A549 (cell line): ENCODE measurements around the gene NPNT. TPM values are rescaled to one million over a fixed set of nuclear protein-coding genes. Genes with fewer than 3 reads are reported as not detected.

Source experiments
- ATAC-seq, 2 experiments: fragments of 200-7000 bp in 1 of 2; fragments of >200 bp in 1 of 2; cut with Nextera tagmentation in 1 of 2; cut with Tn5 transposase in 1 of 2; 3 replicates each; pipeline versions ENCODE4 v1.8.0 to v1.9.1; 2018 to 2020; ENCODE audit warnings: mild to moderate bottlenecking in 1 of 2, moderate library complexity in 1 of 2
- CTCF ChIA-PET: fragments of 300-600 bp; sonication (Branson Sonifier 250); formaldehyde crosslinking; extraction: SDS; loops from one replicate; lab custom pipeline; 2021; ENCODE audit warnings: antibody characterized with exemption, inconsistent platforms; lab: Yijun Ruan, JAX
- POLR2A ChIA-PET: fragments of 350-600 bp; formaldehyde crosslinking; extraction: SDS; loops from one replicate; lab custom pipeline; 2021; ENCODE audit warnings: antibody characterized with exemption, inconsistent platforms; lab: Yijun Ruan, JAX
- DNase-seq, 2 experiments: peaks; one replicate each; pipeline versions ENCODE4 v3.0.0 to v3.0.0-alpha.2; 2011 to 2016; ENCODE audit warnings: low read depth in 1 of 2, low spot score in 1 of 2
- FAIRE-seq: peaks from 2 replicates; lab custom pipeline; 2011; peaks lifted over from hg19 to GRCh38; lab: Jason Lieb, UNC
- H3K27ac ChIP-seq, 2 experiments: fragments of >200 bp; sonication (Bioruptor Twin); formaldehyde crosslinking; 3 replicates each; pipeline ENCODE4 v1.5.1; 2016 to 2017
- H3K4me1 ChIP-seq: fragments of >200 bp; sonication (Bioruptor Twin); formaldehyde crosslinking; 3 replicates; pipeline ENCODE4 v1.6.1; 2016
- H3K4me2 ChIP-seq: fragments of >200 bp; sonication (Bioruptor Twin); formaldehyde crosslinking; 3 replicates; pipeline ENCODE4 v1.6.1; 2016
- H3K4me3 ChIP-seq: fragments of >200 bp; sonication (Bioruptor Twin); formaldehyde crosslinking; 3 replicates; pipeline ENCODE4 v1.5.1; 2016
- H3K9me3 ChIP-seq: fragments of >200 bp; sonication (Bioruptor Twin); formaldehyde crosslinking; 3 replicates; pipeline ENCODE4 v1.6.1; 2016
- CEBPB ChIP-seq, 2 experiments: fragments of >200 bp in 1 of 2; sonication (Bioruptor Twin) in 1 of 2; formaldehyde crosslinking in 1 of 2; IDR thresholded peaks; 2 replicates each; pipeline ENCODE4 v1.6.1; 2012 to 2016
- EP300 ChIP-seq, 2 experiments: fragments of >200 bp; sonication (Bioruptor Twin); formaldehyde crosslinking; IDR thresholded peaks; 2 replicates in 1 of 2; 3 replicates in 1 of 2; pipeline ENCODE4 v1.6.1; 2016 to 2017
- KDM5A ChIP-seq: fragments of 200-600 bp; sonication (generic); IDR thresholded peaks from 2 replicates; pipeline ENCODE4 v1.6.1; 2016; ENCODE audit warnings: antibody characterized with exemption, mild to moderate bottlenecking
- MAZ ChIP-seq: fragments of 150-350 bp; IDR thresholded peaks from 2 replicates; pipeline ENCODE4 v1.6.1; 2014; ENCODE audit warnings: antibody characterized with exemption, low read depth, low read length, borderline replicate concordance
- MYC ChIP-seq: IDR thresholded peaks from 2 replicates; pipeline ENCODE4 v1.6.1; 2012; ENCODE audit warnings: mild to moderate bottlenecking, inconsistent platforms, low read length, improper control_type of control experiment, borderline replicate concordance
- NR3C1 ChIP-seq: fragments of >200 bp; sonication (Bioruptor Twin); formaldehyde crosslinking; IDR thresholded peaks from 3 replicates; pipeline ENCODE4 v1.6.1; 2017
- TP53 ChIP-seq: fragments of 250-450 bp; sonication (Bioruptor Pico); IDR thresholded peaks from 2 replicates; pipeline ENCODE4 v1.5.0; 2021; ENCODE audit warnings: mild to moderate bottlenecking, moderate library complexity
- ZNF302 ChIP-seq: fragments of 250-450 bp; sonication (Bioruptor Pico); IDR thresholded peaks from 2 replicates; pipeline ENCODE4 v1.9.0; 2021; ENCODE audit warnings: inconsistent platforms, mild to moderate bottlenecking, moderate library complexity
- ZSCAN20 ChIP-seq: fragments of 250-450 bp; sonication (Bioruptor Pico); IDR thresholded peaks from 2 replicates; pipeline ENCODE4 v1.8.0; 2022; ENCODE audit warnings: mild to moderate bottlenecking, moderate library complexity
- WGBS: methylation state at CpG from one replicate; pipeline ENCODE4 v1.1.6; 2017; ENCODE audit errors: missing lambda C conversion rate; 5-methylcytosine and 5-hydroxymethylcytosine counted together
- polyA plus RNA-seq, 4 experiments: library from polyadenylated mRNA; depleted of rRNA in 3 of 4; stranded (reverse); fragments of >200 nt; fragmentation: RNase III in 1 of 4; extraction: RNeasy Plus Mini Kit Qiagen cat#74134 plus additional on column Dnase treatment in 1 of 4; gene quantifications; 2 replicates in 3 of 4; 3 replicates in 1 of 4; pipeline ENCODE4 v1.2.3, GENCODE V29; 2011 to 2017
- TF ChIP-seq, protein P1 (sequence below): IDR thresholded peaks from 2 replicates; pipeline ENCODE4 v1.6.1; 2012; ENCODE audit warnings: low read depth, borderline replicate concordance
- TF ChIP-seq, protein P2 (sequence below): fragments of 250-450 bp; sonication (Bioruptor Pico); IDR thresholded peaks from 2 replicates; pipeline ENCODE4 v1.5.0; 2021; ENCODE audit warnings: mild to moderate bottlenecking, moderate library complexity, borderline replicate concordance
- TF ChIP-seq, protein P3 (sequence below): fragments of 150-350 bp; IDR thresholded peaks from 2 replicates; pipeline ENCODE4 v1.6.1; 2014; ENCODE audit warnings: low read depth, mild to moderate bottlenecking, low read length
- TF ChIP-seq, protein P4 (sequence below): fragments of >200 bp; sonication (Bioruptor Twin); formaldehyde crosslinking; IDR thresholded peaks from 2 replicates; pipeline ENCODE4 v1.6.1; 2016

NPNT gene
- polyA plus RNA-seq, 2 of the 4 experiments (the other 2 are of a cell fraction): 0.32 to 0.56 TPM

DNA sequence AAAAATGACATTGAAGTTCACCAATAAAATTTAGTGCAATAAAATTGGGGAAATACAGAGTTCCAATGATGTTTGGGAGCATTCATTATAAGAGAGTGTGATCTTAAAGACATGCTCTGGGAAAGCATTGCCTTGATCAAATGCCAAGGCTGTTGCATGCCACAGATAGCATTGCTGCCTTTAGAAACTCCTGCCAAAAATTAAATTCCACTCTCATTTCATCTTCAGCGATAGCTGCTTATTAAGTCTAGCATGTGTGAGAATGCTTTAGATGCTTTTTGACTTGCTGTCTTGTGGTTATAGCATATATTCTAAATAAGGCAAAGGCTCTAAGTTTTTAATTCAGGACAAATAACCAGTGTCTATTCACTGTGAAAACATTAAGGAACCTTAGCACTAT lies 49.3 kb downstream of the NPNT start:
- WGBS: 74% methylated on average over 1 of the region's 1 CpG
- POLR2A ChIA-PET: no interaction called here
- ATAC-seq (no peak), FAIRE-seq (no peak), DNase-seq (no peak)
- CTCF ChIA-PET: no interaction called here
- no peaks in the 10 kb centered on the region for H3K4me1 ChIP-seq
- TF ChIP-seq MYC (no peak), ZSCAN20 (no peak), CEBPB (IDR thresholded peaks at IDR 0.05) (no peak), ZNF302 (CRISPR knock-in tag) (no peak)
- TF ChIP-seq, protein P1, sequence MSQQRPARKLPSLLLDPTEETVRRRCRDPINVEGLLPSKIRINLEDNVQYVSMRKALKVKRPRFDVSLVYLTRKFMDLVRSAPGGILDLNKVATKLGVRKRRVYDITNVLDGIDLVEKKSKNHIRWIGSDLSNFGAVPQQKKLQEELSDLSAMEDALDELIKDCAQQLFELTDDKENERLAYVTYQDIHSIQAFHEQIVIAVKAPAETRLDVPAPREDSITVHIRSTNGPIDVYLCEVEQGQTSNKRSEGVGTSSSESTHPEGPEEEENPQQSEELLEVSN: no peak
- TF ChIP-seq, protein P2, sequence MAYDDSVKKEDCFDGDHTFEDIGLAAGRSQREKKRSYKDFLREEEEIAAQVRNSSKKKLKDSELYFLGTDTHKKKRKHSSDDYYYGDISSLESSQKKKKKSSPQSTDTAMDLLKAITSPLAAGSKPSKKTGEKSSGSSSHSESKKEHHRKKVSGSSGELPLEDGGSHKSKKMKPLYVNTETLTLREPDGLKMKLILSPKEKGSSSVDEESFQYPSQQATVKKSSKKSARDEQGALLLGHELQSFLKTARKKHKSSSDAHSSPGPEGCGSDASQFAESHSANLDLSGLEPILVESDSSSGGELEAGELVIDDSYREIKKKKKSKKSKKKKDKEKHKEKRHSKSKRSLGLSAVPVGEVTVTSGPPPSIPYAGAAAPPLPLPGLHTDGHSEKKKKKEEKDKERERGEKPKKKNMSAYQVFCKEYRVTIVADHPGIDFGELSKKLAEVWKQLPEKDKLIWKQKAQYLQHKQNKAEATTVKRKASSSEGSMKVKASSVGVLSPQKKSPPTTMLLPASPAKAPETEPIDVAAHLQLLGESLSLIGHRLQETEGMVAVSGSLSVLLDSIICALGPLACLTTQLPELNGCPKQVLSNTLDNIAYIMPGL (CRISPR knock-in tag): no peak
- H3K9me3 ChIP-seq: no peaks in the 10 kb centered on the region
- H3K4me3 ChIP-seq: no peak overlapping the region
- H3K4me2 ChIP-seq: no peak overlapping the region
- H3K27ac ChIP-seq: no peak overlapping the region

DNA sequence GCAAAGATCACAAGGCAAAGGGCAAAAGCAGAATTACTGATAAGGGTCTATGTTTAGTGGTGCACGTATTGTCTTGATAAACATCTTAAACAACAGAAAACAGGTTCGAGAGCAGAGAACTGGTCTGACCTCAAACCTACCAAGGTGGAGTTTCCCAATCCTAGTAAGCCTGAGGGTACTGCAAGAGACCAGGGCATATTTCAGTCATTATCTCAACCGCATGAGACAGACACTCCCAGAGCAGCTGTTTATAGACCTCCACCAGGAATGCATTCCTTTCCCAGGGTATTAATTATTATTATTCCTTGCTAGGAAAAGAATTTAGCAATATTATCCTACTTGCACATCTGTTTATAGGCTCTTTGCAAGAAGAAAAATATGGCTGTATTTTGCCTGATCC lies 51.5 kb downstream of the NPNT start:
- Histone ChIP-seq H3K4me3 (no peak overlapping the region), H3K4me2 (no peak overlapping the region), H3K27ac (no peak overlapping the region), H3K9me3 (no peaks in the 10 kb centered on the region), H3K4me1 (no peaks in the 10 kb centered on the region)
- ATAC-seq (no peak), FAIRE-seq (no peak), DNase-seq (no peak)
- 45% methylated on average over 3 of the region's 3 CpGs for WGBS
- ChIA-PET POLR2A (no interaction called here), CTCF (no interaction called here)
- TF ChIP-seq EP300 (IDR thresholded peaks at IDR 0.05) (no peak), TP53 (no peak)

DNA sequence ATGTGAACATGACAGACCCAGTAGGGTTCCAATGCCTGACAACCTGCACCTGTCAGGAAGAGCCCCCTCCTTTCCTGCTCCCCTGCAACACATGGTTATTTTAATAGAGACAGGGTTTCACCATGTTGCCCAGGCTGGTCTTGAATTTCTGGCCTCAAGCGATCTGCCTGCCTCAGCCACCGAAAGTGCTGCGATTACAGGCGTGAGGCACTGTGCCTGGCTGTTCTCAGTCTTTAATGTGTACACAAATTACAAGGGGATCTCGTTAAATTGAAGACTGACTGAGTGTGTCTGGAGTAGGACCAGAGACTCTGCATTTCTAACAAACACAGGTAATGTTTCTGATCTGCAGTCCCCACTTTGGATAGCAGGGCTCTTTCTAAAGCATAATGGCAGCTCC lies 55.4 kb downstream of the NPNT start:
- POLR2A ChIA-PET: no interaction called here
- Histone ChIP-seq H3K27ac (no peak overlapping the region), H3K9me3 (no peaks in the 10 kb centered on the region), H3K4me2 (no peak overlapping the region), H3K4me1 (no peaks in the 10 kb centered on the region), H3K4me3 (no peak overlapping the region)
- TF ChIP-seq, protein P3, sequence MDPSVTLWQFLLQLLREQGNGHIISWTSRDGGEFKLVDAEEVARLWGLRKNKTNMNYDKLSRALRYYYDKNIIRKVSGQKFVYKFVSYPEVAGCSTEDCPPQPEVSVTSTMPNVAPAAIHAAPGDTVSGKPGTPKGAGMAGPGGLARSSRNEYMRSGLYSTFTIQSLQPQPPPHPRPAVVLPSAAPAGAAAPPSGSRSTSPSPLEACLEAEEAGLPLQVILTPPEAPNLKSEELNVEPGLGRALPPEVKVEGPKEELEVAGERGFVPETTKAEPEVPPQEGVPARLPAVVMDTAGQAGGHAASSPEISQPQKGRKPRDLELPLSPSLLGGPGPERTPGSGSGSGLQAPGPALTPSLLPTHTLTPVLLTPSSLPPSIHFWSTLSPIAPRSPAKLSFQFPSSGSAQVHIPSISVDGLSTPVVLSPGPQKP: no peak
- no peak for TF ChIP-seq KDM5A
- no peak for TF ChIP-seq MYC
- TF ChIP-seq, protein P1: no peak
- TF ChIP-seq, protein P4, sequence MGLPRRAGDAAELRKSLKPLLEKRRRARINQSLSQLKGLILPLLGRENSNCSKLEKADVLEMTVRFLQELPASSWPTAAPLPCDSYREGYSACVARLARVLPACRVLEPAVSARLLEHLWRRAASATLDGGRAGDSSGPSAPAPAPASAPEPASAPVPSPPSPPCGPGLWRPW: no peak
- TF ChIP-seq TP53: no peak
- no peak for TF ChIP-seq NR3C1
- WGBS: 63% methylated on average over 5 of the region's 5 CpGs
- ATAC-seq (no peak), DNase-seq (no peak), FAIRE-seq (no peak)
- CTCF ChIA-PET: no interaction called here

DNA sequence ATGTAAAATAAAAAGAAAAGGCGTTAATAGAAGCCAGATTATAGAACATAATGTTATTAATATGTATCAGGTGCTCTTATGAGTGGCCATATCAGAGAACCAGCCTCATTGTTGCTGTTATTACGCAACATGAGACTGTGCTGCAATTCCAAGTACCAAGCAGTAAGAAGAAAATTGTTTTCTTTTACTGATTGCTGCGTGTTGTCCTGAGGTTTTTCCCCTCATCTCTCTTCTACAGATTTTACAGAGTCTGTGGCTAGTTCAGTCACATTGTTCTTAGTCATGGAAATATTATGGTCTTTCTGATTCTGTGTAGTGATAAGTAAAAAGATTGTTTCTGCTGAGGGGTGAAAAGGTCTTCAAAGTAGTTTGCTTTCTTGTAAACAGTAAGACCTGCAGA lies 55.9 kb downstream of the NPNT start:
- 32% methylated on average over 3 of the region's 3 CpGs for WGBS
- CTCF ChIA-PET: no interaction called here
- no peak for FAIRE-seq
- Histone ChIP-seq H3K4me1 (no peaks in the 10 kb centered on the region), H3K4me3 (no peak overlapping the region), H3K27ac (no peak overlapping the region), H3K9me3 (no peaks in the 10 kb centered on the region)
- DNase-seq: no peak
- no peak for ATAC-seq
- TF ChIP-seq, protein P1: no peak
- TF ChIP-seq CEBPB (IDR thresholded peaks at IDR 0.05) (peak; percentile 79 to 81; a peak in 3 of 4 replicates), MAZ (no peak)
- TF ChIP-seq, all 56 proteins: peak for 1
- POLR2A ChIA-PET: no interaction called here
- H3K4me2 ChIP-seq: no peak overlapping the region
